ENCODE results near the gene GNAT1.

GNAT1 gene

DNA sequence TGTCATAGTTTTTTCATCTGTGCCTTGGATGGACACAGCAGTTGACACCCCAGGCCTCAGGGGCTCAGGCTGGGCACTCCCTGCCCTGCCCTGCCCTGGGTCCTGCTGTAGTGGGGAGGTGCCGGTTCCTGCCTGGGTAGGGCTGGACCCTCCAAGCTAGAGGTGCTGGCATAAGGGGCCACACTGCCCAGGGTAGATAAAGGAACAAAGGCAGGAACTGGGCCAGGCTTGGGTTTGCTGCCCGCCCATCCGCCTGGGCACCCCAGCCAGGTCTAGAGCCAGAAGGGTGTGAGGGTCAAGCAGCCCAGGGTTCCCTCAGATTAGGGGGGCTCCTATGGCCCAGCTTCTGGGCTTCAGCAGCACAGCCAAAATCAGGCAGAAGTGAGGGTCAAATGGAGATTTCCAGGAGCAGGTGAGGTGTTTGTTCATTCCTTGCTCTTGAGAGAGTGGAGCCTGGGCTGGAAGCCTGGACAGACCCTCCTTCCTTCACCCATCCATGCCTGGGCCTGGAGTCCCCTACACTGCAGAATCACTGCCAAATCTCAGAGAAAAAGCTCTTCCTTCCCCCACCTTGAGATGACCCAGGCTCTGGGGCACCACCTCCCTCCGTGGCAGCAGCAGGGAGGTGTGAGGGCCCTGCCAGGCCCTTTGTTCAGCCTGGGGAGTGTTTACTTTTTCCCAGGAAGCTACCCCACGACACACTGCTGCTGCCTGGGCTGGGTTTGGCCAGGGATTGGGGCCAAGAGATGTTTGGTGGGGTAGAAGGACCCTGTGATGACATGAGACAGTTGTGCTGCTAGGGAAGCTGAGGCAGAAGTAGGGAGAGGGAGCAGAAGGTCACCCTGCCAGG, 29.2 kb upstream of the GNAT1 start:
- DNase-seq (ENCODE audit: low read depth in 2 of 2), result no peak

DNA sequence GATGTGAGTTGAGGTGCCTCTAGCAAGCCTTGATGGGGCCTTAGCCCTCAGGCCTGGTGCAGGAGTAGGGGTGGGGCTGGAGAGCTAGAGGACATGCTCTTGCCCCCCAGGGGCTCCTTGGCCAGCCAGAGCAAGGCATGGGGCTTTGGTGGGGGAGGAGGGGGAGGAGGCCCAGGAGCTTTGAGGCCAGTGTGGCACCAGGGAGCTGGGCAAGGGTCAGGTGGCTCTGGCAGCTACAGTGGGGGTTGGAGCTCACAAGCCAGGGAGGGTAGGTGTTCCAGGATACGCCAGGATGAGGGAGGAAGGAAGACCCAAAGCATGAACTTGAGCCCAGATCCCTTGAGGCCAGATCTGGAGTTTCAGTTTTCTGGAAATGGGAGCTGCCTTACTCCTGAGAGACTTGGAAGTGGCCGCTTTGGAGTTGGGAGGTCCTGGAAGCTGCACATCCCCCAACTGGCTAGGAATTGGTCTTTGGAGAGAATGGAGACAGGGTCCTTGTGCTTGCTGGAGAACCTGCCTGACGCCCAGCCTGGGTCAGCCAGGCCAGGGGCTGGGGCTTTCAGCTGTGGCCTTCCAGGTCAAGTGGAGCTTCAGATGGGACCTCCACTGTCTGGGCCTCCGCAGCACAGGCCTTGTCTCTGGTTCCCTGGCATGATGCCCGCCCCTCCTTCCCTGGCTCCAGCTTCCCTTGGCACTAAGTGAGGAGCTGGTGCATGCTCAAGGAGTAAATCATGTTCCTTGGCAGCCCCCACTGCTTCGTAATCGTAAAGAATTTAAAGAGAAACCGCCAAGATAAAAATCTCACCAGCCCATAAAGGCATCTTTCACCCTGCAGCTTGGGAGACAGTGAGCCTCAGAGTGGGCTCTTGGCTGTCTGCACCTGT, 27.6 kb upstream of the GNAT1 start:
- DNase-seq (ENCODE audit: low read depth in 2 of 2), result no peak

DNA sequence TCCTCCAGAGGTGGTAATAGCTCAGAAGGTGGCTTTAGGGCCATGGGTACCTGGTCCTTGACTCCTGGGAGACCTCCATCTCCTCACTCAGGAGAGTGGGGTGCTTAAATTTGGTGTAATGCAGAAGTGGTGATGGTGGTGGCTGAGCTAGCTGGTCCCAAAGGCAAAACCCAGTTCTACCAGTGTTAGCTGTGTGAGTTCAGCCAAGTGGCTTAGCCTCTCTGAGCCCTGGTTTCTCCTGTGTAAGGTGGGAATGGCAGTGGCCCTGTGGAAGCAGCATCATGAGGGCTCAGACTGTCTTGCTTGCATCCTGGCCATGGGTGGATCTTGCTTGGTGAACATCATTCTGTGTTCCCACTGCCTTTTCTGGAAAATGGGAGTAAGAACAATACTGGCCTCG, 26.9 kb upstream of the GNAT1 start:
- DNase-seq (ENCODE audit: low read depth in 2 of 2), result no peak

DNA sequence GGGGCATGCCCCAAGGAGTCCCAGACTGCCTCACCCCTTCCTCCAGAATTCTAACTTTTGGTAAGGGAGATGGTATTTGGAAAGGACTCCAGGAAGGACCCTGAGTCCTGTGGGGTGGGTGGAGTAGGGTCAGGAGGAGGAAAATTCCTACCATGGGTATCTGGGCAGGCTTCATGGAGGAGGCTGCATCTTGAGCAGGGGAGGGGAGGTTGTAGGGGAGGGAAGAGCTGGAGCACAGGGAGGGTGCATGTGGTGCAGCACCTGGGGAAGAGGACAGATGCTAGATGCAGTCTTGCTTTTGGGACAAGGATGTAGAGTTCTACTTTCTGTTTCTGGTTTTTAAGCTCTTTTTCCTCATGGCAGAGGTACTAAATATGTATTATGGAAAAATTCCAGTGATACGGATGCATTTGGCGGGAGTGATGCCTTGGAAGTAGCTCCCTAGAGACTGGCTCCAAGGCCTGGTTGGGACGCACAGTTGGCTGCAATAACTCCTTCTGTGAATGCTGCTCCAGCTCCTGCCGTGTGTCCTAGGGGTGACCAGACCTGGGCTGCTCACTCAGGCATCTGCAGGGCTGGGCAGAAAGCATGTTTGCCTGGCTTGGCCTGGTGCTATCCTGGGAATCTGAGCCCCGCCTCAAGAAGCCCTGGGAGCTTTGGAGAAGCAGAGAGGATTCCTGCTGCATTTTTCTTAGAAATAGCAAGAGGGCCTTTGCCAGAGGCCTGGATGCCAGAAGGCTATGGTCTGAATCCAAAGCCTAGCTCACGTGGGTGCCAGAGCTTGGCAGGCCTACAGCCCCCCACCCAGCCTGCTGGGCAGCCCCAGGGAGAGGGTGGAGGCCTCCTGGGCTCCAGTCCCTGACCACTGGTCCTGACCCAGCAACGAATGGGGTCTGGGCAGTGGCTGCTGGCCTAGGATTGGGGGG, 26.2 kb upstream of the GNAT1 start:
- no peak for DNase-seq (ENCODE audit: low read depth in 2 of 2)

DNA sequence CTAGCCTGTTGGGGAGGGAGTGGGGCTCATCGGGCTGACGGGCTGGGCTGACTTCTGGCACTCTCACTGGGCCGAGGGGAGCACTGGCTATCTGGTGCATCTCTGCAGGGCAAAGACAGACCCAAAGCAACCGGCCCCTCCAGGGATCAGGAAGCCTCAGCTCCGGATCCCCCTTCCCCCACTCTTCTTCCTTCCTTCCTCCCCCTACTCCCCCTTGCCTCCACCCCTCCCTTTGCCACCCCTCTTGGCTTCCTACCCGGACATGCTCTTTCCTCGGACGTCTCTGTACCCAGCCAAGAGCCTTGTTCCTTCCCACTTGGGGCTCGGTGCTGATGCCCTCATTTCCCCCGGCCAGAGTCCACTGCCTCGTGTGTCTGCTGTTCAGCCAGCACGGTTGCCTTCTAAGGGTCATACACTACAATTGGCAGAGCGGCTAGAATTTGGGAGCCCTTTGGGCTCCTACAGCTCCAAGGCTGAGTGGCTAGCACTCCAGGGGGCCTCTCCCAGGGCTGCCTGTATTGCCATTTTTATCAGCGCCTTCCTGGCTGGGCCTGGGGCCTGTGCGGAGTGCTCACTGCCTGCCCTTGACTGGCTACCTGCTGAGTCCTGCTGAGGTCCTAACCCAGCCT, 25.4 kb upstream of the GNAT1 start:
- no peak for DNase-seq (ENCODE audit: low read depth in 2 of 2)

DNA sequence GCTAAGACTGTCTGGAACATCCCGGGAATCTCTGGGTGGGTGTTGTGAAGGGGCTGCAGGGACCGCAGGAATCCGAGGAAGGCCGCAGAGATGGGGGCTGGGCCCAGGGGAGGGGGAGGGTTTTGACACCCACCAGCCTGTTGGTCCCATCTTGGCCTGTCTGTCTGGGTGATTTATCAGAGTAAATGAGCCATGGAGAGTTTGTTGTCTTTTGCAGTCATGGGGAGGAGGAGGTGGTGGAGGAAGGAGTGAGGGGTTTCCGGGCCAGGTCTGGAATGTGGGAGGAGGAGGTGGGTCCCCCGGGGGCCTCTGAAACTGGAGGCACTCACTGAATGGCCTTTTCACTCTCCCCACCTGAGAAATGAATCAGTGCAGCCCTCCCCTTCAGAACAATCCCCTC, 24.8 kb upstream of the GNAT1 start:
- DNase-seq (ENCODE audit: low read depth in 2 of 2), result no peak

DNA sequence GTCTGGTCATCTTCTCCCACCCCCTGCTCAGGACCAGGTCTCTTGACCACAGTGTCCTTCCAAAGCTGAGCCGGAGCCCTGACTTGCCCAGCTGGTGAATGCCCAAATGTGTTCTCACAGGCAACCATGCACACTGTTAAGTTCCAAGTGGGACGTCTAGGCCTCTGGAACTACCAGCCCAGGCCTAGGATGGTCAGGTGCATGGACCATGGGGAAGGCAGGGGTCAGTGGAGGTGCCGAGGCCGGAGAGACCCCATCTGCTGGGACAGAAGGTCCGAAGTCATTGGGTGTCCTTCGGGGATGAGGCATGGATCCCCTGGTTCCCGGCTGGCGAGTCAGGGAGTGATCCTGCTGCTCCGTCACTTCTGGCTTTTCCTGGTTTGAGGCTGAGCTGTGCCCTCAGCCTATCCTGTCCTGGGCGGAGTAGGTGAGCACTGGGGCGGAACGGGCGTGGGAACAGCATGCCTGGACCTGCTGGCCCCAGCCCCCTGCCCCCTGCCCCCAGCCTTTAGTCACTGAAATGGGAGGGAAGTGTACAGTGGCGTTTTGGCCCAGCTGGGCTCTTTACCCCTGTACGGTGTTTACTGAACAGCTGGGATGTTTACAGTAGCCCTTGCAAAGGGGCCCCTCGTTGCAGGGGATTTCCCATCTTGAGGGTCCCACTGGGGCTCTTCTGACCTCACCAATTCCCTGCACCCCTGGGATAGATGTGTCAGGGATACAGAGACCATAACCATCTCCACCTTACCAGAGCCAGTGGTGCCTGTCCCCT, 24.2 kb upstream of the GNAT1 start:
- no peak for DNase-seq (ENCODE audit: low read depth in 2 of 2)

DNA sequence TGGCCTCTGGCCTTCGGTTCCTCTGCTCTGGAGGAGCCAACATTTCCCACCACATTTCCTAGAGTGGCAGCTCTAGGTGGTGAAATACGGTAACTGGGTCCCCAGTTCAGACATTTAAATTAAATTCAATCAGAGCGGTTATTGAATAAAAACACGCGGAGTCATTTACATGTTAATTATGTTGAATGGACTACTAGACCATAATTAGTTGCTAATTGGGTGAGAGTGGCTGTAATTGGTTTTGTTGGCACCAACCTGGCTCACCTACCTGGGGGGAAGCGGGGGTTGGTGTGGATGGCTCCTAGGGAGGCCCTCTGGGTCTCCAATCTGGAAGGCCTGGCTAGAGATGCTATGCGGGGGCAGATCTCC, 23.6 kb upstream of the GNAT1 start:
- DNase-seq (ENCODE audit: low read depth in 2 of 2), result no peak

DNA sequence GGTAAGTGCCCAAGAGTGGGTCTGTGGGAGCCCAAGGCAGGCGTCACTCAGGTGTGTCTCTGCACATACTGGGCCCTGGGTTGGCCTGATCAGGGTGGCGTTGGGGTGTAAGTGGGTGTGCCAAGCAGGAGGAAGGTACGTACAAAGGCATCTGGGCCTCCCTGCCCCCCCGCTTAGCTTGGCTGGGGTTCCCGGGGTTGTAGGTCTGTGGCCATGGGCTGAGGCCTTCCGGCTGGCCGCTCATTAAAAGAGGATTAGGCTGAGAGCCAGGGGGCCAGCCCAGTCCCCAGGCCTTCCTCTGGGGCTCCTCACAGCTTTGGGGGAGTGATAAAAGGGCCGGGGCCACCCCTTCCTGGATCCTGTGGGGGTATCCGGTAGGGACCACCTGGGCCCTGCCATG, 23.0 kb upstream of the GNAT1 start:
- DNase-seq (ENCODE audit: low read depth in 2 of 2), result no peak

DNA sequence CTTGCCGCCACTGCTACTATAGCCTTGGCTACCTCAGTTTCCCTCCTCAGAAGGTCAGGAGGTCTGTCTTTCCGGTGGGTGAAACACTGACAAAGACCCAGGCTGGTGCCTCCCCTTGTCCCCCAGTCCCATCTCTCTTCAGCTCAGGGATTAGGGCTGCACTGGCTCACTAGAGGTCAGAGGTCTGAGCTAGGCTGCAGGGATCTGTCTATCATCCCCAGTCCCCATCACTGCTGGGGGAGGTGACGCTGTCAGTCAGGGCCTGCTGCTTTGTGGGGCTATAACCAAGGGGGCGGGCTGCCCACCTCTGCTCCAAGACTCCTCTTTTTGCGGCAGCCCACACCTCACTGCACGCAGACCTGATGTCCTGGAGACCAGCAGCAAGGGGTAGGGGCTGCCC, 22.6 kb upstream of the GNAT1 start:
- DNase-seq (ENCODE audit: low read depth in 2 of 2), result no peak

DNA sequence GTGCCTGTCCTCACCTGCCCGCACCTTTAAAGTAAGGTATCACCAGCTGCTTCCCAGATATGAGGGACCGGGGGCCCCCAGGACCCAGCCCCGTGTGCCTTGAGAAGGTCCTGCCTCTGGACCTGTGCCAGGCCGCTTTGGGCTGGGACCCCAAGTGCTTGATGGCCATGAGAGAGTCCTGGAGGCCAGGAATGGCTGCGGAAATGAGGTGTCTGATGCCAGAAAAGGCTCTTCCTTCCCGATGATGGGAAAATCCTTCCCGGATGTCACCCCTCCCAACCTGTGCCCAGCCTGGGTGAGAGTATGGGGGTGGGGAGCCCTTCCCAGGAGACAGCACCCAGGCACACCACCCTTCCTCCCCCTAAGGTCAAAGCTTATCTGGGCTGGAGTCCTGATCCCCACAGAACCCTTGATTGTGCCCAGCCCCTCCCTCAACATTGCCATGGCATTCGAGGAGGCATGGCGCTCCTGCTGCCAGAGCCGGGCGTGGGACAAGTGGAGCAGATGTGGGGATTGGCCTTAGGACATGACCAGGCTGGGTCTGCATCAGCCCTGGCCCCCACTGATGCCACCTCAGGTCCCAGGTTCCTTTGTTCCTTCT, 22.1 kb upstream of the GNAT1 start:
- no peak for DNase-seq (ENCODE audit: low read depth in 2 of 2)

DNA sequence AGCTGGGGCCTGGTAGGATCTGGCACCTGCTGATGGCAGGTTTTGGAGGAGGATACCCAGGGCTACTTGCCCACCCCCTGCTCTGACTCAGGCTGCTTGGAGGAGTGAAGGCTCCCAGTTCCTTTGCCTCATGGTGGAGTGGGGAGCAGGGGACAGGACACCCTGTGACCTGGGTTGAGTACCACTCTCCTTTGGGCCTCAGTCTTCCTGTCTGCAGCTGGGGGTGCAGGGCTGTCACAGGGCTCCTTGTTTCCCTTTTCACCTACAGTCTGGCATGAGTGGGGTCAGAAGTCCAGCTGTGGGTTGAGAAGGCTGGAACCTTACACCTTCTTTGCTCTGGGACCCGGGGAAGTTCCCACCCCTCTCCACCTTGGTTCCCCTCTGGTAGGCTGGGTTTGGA, 21.6 kb upstream of the GNAT1 start:
- DNase-seq (ENCODE audit: low read depth in 2 of 2), result no peak

DNA sequence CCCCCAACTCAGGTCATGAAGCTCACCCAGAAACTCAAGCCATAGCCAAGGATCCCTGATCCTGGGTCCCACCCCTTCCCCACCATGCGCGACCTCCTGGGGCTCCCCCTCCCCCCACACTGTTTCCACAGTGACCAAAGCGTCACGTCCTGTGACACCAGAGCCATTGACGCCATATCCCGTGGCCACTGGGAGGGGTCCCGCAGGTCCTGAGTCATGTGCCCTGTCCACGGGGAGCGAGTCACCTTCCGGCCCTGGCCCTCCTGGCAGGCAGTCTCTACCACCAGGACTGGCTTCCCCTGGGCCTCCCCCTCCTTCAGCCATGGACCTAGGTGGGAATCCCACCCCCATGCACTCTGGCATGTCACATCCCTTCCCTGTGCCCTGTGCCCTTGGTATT, 20.7 kb upstream of the GNAT1 start:
- no peak for DNase-seq (ENCODE audit: low read depth in 2 of 2)

DNA sequence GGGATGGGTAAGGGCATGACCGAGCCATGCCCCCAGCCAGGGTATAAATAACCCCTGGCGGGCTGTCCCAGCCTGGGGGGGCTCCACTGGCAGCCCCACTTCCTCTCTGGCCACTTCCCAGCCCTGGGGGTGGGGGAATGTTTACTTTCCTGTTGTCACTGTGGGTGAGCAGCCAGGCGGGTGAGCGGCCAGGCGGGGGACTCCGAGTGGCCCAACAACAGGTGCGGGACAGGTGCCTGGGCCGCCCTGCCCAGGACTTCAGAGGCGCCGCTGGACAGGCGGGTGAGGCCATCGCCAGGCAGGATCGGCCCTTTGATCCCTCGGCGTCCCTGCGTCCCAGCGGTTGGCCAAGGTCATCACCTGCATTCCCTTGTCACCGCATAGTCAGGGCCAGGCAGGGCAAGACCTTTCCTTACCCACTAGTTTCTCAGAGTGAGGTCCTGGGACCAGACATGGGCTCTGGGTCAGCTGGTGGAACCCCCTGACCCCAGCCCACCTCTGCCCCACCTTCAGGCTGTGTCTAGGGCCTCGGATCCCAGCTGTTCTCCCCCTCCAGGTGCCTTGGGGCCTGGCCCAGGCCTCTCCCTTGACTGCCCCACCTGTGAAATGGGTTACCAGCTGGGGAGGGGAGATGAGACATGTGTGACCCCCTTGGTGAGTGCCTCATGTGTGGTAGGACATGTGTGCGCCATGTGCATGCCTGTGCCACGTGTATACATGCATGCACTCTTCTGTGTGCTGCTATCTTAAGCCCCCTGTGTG, 19.7 kb upstream of the GNAT1 start:
- DNase-seq (ENCODE audit: low read depth in 2 of 2), result no peak

DNA sequence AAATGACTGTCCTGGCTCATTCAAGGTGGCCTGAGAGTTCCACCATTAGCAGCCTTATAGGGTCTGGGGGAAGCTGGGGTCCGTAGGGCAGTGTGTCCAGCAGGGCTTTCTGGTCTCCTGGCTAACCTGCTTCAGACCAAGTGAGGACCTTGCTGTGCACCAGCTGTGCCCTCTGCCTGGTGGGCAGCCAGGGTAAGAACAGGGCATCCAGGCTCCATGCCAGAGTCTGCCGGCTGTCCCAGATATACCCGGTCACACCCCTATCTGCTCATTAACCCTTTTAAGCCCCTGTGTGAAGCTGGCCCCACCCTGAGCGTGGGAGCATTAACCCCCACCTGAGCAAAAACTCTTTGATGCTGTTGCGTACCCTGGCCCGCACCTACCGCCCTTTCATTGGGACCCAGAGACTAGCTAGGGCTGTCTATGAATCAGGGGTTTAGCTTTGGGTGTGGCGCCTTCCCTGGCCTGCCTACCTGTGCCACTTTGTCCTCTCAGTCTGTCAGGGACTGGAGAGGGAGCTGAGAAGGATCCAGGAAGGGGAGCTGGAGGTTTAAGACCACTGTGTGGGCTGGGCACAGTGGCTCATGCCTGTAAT, 18.7 kb upstream of the GNAT1 start:
- DNase-seq (ENCODE audit: low read depth in 2 of 2), result no peak

DNA sequence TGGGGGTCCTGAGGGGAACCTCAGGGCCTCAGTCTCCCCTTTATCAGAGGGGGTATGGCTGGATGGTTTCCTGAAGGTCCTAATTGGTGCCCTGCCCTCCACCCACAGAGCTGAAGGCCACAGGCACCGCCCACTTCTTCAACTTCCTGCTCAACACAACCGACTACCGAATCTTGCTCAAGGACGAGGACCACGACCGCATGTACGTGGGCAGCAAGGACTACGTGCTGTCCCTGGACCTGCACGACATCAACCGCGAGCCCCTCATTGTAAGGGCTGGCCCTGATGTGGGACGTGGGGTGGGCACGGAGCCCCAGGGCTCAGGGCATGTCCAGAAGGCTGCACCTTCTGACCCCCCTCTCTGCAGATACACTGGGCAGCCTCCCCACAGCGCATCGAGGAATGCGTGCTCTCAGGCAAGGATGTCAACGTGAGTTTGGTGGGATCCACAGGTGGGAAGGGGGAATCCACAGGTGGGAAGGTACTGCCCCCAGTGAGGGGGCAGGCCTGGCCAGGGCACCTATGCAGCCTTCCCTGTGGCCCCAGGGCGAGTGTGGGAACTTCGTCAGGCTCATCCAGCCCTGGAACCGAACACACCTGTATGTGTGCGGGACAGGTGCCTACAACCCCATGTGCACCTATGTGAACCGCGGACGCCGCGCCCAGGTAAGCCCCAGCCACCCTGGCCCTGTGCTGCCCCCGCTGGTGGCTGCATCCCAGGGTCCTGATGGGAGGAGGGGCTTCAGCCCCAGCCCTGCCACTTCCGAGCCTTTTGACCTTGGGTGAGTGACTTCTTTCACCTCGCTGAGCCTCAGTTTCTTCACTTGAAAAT, 17.5 kb upstream of the GNAT1 start:
- no peak for DNase-seq (ENCODE audit: low read depth in 2 of 2)

DNA sequence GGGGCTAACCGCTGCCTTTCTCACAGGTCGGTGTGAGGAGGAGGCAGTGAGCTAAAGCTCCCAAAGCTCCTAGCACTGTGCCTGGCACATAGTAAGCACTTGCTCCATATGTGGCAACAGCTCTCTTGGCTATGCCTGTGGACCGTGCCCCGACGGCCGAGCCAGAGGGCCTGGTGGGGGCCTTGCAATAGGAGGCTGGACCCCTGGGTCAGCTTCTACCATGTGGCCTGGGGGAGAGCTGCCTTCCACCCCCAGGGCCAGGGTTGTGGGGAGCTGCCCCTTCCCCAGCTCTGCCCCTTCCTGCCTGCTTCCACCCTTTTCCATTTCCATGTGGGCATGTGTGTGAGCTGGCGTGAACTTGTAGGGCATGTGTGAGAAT, 16.9 kb upstream of the GNAT1 start:
- no peak for DNase-seq (ENCODE audit: low read depth in 2 of 2)

DNA sequence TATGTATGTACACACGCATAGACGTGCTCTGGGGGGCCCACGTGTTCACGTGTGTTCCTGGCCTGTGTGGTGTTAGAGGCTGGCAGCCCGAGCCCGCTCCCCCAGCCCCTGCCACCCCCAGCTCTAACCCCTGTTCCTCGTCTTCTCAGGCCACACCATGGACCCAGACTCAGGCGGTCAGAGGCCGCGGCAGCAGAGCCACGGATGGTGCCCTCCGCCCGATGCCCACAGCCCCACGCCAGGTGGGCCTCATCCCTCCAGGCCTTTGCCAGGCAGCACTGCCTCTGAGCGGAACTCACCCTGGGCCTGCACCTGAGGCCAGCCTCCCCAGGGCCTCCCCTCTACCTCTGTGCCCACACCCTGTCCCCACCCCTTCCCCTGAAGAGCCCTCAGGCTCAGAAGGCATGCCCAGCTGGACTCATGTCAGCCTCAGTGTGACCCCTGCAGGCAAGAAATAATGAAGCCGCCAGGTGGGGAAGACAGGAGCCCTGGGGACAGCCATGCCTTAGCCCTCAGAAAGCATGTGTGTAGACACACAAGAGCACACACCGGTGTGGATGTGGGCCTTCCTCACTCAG, 16.4 kb upstream of the GNAT1 start:
- no peak for DNase-seq (ENCODE audit: low read depth in 2 of 2)

Measured in stimulated activated CD4-positive, alpha-beta T cell treated with anti-CD3 and anti-CD28 coated beads, Interleukin-4, amount 100 ng/mL, for 48 hours (primary cell).